GM19395 (cell line): Measurements from ENCODE around the gene C5orf58.
"Not testable (repeated sequence)": the region's sequence is repeated elsewhere in the genome, so short reads cannot be mapped to it uniquely, and the experiment has no call there.

Source experiments
- ATAC-seq: cut with Tn5 transposase; IDR thresholded peaks from one replicate; pipeline ENCODE4 v1.9.1; 2021; ENCODE audit warnings: mild to moderate bottlenecking, moderate library complexity; ENCODE audit not compliant: unreplicated experiment

The C5orf58 gene

GRCh38 chr5:170223360-170223759 is 9.4 kb upstream of the C5orf58 start:
- ATAC-seq: no peak

GRCh38 chr5:170223906-170224305 is 8.9 kb upstream of the C5orf58 start:
- ATAC-seq: no peak

- ATAC-seq: no peak
Observed at GRCh38 chr5:170225326-170226128, 7.3 kb upstream of the C5orf58 start.

GRCh38 chr5:170226129-170226615 is 6.6 kb upstream of the C5orf58 start:
- no peak for ATAC-seq

GRCh38 chr5:170226661-170227060 is 6.1 kb upstream of the C5orf58 start:
- ATAC-seq: no peak

- ATAC-seq: no peak
Observed at GRCh38 chr5:170228762-170229435, 3.9 kb upstream of the C5orf58 start.

GRCh38 chr5:170233358-170233892 is 640 bp downstream of the C5orf58 start:
- no peak for ATAC-seq

GRCh38 chr5:170235876-170236864 is 3.4 kb downstream of the C5orf58 start:
- ATAC-seq: no peak

GRCh38 chr5:170238456-170239196 is 5.8 kb downstream of the C5orf58 start:
- ATAC-seq: no peak

- ATAC-seq: not testable (repeated sequence)
Observed at GRCh38 chr5:170245436-170245835, 12.7 kb downstream of the C5orf58 start.

- ATAC-seq: no peak
Observed at GRCh38 chr5:170246126-170246870, 13.5 kb downstream of the C5orf58 start.

GRCh38 chr5:170247363-170247762 is 14.6 kb downstream of the C5orf58 start:
- no peak for ATAC-seq

GRCh38 chr5:170248172-170248930 is 15.6 kb downstream of the C5orf58 start:
- no peak for ATAC-seq

- not testable (repeated sequence) for ATAC-seq
Observed at GRCh38 chr5:170248931-170249227, 16.1 kb downstream of the C5orf58 start.

- no peak for ATAC-seq
Observed at GRCh38 chr5:170249355-170249754, 16.6 kb downstream of the C5orf58 start.

- no peak for ATAC-seq
Observed at GRCh38 chr5:170250810-170251317, 18.1 kb downstream of the C5orf58 start.

- no peak for ATAC-seq
Observed at GRCh38 chr5:170251462-170251861, 18.7 kb downstream of the C5orf58 start.

GRCh38 chr5:170252109-170252508 is 19.3 kb downstream of the C5orf58 start:
- no peak for ATAC-seq
